ENCODE data around the gene RIN3. TPM values are rescaled to one million over a fixed set of nuclear protein-coding genes. Genes with fewer than 3 reads are reported as not detected.

Gene RIN3
- total RNA-seq, 1 donor from 2014 or later, result 2.9 TPM

DNA sequence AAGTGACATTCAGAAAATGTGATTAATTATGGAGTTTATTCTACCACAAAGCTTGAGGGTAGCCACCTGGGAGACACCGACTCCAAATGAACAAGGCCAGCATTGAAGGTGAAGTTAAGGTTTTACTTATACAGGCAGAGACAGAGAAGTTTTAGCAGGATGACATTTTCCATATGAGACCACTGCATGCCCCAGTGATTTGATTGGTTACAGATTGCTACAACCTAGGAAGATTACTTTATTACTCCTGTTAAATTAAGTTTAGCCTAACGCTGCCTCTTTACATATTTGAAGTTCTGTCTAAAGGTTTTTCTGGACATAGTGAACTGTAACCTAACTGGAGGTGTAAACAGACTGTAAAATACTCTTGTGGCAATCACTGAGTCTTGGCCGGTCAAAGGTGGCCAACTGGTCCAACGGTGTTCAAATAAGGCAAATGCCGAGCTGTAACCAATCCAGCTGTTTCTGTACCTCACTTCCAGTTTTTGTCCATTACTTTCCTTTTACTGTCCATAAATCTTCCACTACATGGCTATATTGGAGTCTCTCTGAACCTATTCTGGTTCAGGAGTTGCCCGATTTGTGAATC is 57.2 kb downstream of the RIN3 start:
- DNase-seq (ENCODE audit: low read depth) (no peak), FAIRE-seq (no peak)
- Histone ChIP-seq H3K4me3 (ENCODE audit: low read depth, low read length) (no peak overlapping the region), H3K36me3 (ENCODE audit: control insufficient read depth, insufficient read depth, low read length) (no peaks in the 10 kb centered on the region), H3K27me3 (ENCODE audit: control insufficient read depth, insufficient read depth, low read length) (no peaks in the 10 kb centered on the region)
- no peak for TF ChIP-seq CTCF (IDR thresholded peaks at IDR 0.05; ENCODE audit: insufficient read depth, low read length, severe bottlenecking)

GRCh38 chr14:92572050-92572449 is 58.5 kb downstream of the RIN3 start:
- no peak overlapping the region for H3K4me3 ChIP-seq (ENCODE audit: low read depth, low read length)
- H3K27me3 ChIP-seq (ENCODE audit: control insufficient read depth, insufficient read depth, low read length), result no peaks in the 10 kb centered on the region
- no peaks in the 10 kb centered on the region for H3K36me3 ChIP-seq (ENCODE audit: control insufficient read depth, insufficient read depth, low read length)
- no peak for TF ChIP-seq CTCF (IDR thresholded peaks at IDR 0.05; ENCODE audit: insufficient read depth, low read length, severe bottlenecking)
- FAIRE-seq (no peak), DNase-seq (ENCODE audit: low read depth) (no peak)

- H3K4me3 ChIP-seq (ENCODE audit: low read depth, low read length), result no peak overlapping the region
- FAIRE-seq, result no peak
- H3K36me3 ChIP-seq (ENCODE audit: control insufficient read depth, insufficient read depth, low read length), result no peaks in the 10 kb centered on the region
- TF ChIP-seq CTCF (IDR thresholded peaks at IDR 0.05; ENCODE audit: insufficient read depth, low read length, severe bottlenecking), result no peak
- no peak for DNase-seq (ENCODE audit: low read depth)
- no peaks in the 10 kb centered on the region for H3K27me3 ChIP-seq (ENCODE audit: control insufficient read depth, insufficient read depth, low read length)
Measured at GRCh38 chr14:92573761-92574498, 60.3 kb downstream of the RIN3 start.

DNA sequence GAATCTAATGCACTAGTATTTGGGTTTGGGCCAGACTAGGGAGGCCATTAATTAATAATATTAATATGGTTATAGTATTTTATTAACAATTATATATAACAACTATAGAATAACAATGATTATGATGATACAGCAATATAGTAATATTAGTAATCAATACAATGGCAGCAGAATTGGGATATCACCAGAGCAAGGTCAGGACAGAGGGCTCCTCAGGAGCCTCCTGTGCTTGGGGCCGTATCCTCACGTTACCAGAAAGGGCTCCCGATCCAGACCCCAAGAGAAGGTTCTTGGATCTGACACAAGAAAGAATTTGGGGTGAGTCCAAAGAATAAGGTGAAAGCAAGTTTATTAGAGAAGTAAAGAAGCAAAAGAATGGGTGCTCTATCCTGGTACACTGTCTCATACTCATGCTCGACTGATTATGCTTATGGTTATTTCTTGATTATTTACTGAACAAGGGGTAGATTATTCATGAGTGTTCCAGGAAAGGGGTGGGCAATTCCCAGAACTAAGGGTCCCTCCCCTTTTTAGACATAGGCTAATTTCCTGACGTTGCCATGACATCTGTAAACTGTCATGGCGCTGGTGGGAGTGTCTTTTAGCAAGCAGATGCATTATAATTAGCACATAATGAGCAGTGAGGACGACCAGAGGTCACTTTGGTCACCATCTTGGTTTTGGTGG is 61.6 kb downstream of the RIN3 start:
- DNase-seq (ENCODE audit: low read depth), result no peak
- FAIRE-seq, result no peak
- TF ChIP-seq CTCF (IDR thresholded peaks at IDR 0.05; ENCODE audit: insufficient read depth, low read length, severe bottlenecking), result no peak
- Histone ChIP-seq H3K36me3 (ENCODE audit: control insufficient read depth, insufficient read depth, low read length) (no peaks in the 10 kb centered on the region), H3K4me3 (ENCODE audit: low read depth, low read length) (no peak overlapping the region), H3K27me3 (ENCODE audit: control insufficient read depth, insufficient read depth, low read length) (no peaks in the 10 kb centered on the region)

DNA sequence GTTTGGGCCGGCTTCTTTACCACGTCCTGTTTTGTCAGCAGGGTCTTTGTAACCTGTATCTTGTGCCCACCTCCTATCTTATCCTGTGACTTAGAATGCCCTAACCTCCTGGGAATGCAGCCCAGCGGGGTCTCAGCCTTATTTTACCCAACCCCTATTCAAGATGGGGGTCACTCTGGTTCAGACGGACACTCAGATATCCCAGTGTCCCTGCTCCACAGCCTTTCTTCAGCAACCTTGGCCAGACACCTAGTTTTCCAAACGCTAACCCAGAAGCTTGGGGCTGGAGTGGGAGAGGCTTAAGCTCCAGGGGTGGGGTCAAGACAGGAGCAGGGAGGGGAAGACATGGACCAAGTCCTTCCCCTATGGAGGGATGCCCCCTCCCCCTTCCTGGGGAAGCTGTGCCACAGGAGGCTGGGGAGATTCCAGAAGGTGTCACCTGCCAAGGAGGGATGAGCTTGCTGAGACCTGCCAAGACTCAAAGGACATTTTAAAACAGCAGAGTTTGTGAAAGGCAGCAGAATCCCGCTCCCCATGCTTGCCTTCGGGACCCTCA is 62.2 kb downstream of the RIN3 start:
- DNase-seq (ENCODE audit: low read depth) (no peak), FAIRE-seq (no peak)

More for the DNA sequence above, 62.2 kb downstream of the RIN3 start:
- Histone ChIP-seq H3K4me3 (ENCODE audit: low read depth, low read length) (no peak overlapping the region), H3K27me3 (ENCODE audit: control insufficient read depth, insufficient read depth, low read length) (no peaks in the 10 kb centered on the region), H3K36me3 (ENCODE audit: control insufficient read depth, insufficient read depth, low read length) (no peaks in the 10 kb centered on the region)
- no peak for TF ChIP-seq CTCF (IDR thresholded peaks at IDR 0.05; ENCODE audit: insufficient read depth, low read length, severe bottlenecking)
